ENCODE results near the gene ZDHHC4.
"Not testable (repeated sequence)": the region's sequence is repeated elsewhere in the genome, so short reads cannot be mapped to it uniquely, and the experiment has no call there.

Gene ZDHHC4

GRCh38 chr7:6576867-6577368 lies 336 bp upstream of the ZDHHC4 start:
- Histone ChIP-seq H3K27ac (ENCODE audit: insufficient read depth in 1 of 2, low read depth in 1 of 2, low read length in 2 of 2, poor library complexity in 1 of 2, severe bottlenecking in 2 of 2) (peak overlapping the region; percentile 90 to 96), H3K36me3 (ENCODE audit: control insufficient read depth in 4 of 4, insufficient read depth in 4 of 4, low read length in 3 of 4) (peaks cover 1 to 22% (median 12%) of the 10 kb centered on the region in 4 experiments), H3K4me1 (ENCODE audit: control extremely low read depth in 1 of 4, control insufficient read depth in 4 of 4, insufficient read depth in 4 of 4, low read length in 3 of 4) (peaks cover 0 to 15% (median 13%) of the 10 kb centered on the region in 4 experiments), H3K4me3 (ENCODE audit: control insufficient read depth in 1 of 7, extremely low read depth in 1 of 7, insufficient read depth in 4 of 7, low read depth in 2 of 7, low read length in 6 of 7) (peak overlapping the region; percentile 43 to 88 (median 72))
- ChIA-PET CTCF (interaction anchor here (0.9 to 10.5 kb wide), 5 partner anchors 12 to 64 kb away, joined by 3 to 93 read pairs (median 7); partner anchors contain the start of gene INTS15), POLR2A (interaction anchor here (1.1 to 1.3 kb wide), 2 partner anchors 44 to 61 kb away, joined by 4 read pairs; no protein-coding TSS in a partner anchor)
- WGBS (ENCODE audit: insufficient coverage): 0% methylated on average over 6 of the region's 14 CpGs
- not testable (repeated sequence) for H3K27me3 ChIP-seq (replicated peaks in 2 of 5; ENCODE audit: control insufficient read depth in 4 of 5, insufficient read depth in 5 of 5, low read length in 4 of 5); H3K9me3 ChIP-seq (ENCODE audit: control extremely low read depth in 1 of 5, control insufficient read depth in 4 of 5, insufficient read depth in 2 of 5, low read depth in 1 of 5, low read length in 4 of 5)
- peak; percentile 47 to 84 (median 74) for DNase-seq

- ChIA-PET CTCF (interaction anchor here (0.9 to 10.5 kb wide), 7 partner anchors 11 to 65 kb away, joined by 3 to 93 read pairs (median 4); partner anchors contain the start of gene INTS15), POLR2A (interaction anchor here (0.7 to 1.3 kb wide), 3 partner anchors 11 to 62 kb away, joined by 4 read pairs; partner anchors contain the start of gene INTS15)
- peaks cover 0 to 15% (median 13%) of the 10 kb centered on the region in 4 experiments for H3K4me1 ChIP-seq (ENCODE audit: control extremely low read depth in 1 of 4, control insufficient read depth in 4 of 4, insufficient read depth in 4 of 4, low read length in 3 of 4)
- peak overlapping the region in 4 of 7 experiments; percentile 72 to 88 (median 78) for H3K4me3 ChIP-seq (ENCODE audit: control insufficient read depth in 1 of 7, extremely low read depth in 1 of 7, insufficient read depth in 4 of 7, low read depth in 2 of 7, low read length in 6 of 7)
- no peaks in the 10 kb centered on the region for H3K9me3 ChIP-seq (ENCODE audit: control extremely low read depth in 1 of 5, control insufficient read depth in 4 of 5, insufficient read depth in 2 of 5, low read depth in 1 of 5, low read length in 4 of 5)
- WGBS (ENCODE audit: insufficient coverage): 99% methylated on average over 9 of the region's 18 CpGs
- peaks cover 13 to 35% (median 22%) of the 10 kb centered on the region in 4 experiments for H3K36me3 ChIP-seq (ENCODE audit: control insufficient read depth in 4 of 4, insufficient read depth in 4 of 4, low read length in 3 of 4)
- H3K27ac ChIP-seq (ENCODE audit: insufficient read depth in 1 of 2, low read depth in 1 of 2, low read length in 2 of 2, poor library complexity in 1 of 2, severe bottlenecking in 2 of 2): peak overlapping the region in 1 of 2 experiments; percentile 96
- H3K27me3 ChIP-seq (replicated peaks in 2 of 5; ENCODE audit: control insufficient read depth in 4 of 5, insufficient read depth in 5 of 5, low read length in 4 of 5): no peaks in the 10 kb centered on the region
- DNase-seq: no peak
Observed at GRCh38 chr7:6578114-6579084, 1.1 kb downstream of the ZDHHC4 start.

GRCh38 chr7:6579446-6579845 lies 2.2 kb downstream of the ZDHHC4 start:
- ChIA-PET POLR2A (no interaction called here), CTCF (interaction anchor here (1.3 kb wide), 1 partner anchor 11 kb away, joined by 6 read pairs; the partner anchor contains the start of gene INTS15)
- no peaks in the 10 kb centered on the region for H3K9me3 ChIP-seq (ENCODE audit: control extremely low read depth in 1 of 5, control insufficient read depth in 4 of 5, insufficient read depth in 2 of 5, low read depth in 1 of 5, low read length in 4 of 5)
- 100% methylated on average over 4 of the region's 4 CpGs for WGBS (ENCODE audit: insufficient coverage)
- H3K27ac ChIP-seq (ENCODE audit: insufficient read depth in 1 of 2, low read depth in 1 of 2, low read length in 2 of 2, poor library complexity in 1 of 2, severe bottlenecking in 2 of 2): no peak overlapping the region
- H3K27me3 ChIP-seq (replicated peaks in 2 of 5; ENCODE audit: control insufficient read depth in 4 of 5, insufficient read depth in 5 of 5, low read length in 4 of 5): no peaks in the 10 kb centered on the region
- H3K4me1 ChIP-seq (ENCODE audit: control extremely low read depth in 1 of 4, control insufficient read depth in 4 of 4, insufficient read depth in 4 of 4, low read length in 3 of 4): peaks cover 0 to 15% (median 13%) of the 10 kb centered on the region in 4 experiments
- no peak overlapping the region for H3K4me3 ChIP-seq (ENCODE audit: control insufficient read depth in 1 of 7, extremely low read depth in 1 of 7, insufficient read depth in 4 of 7, low read depth in 2 of 7, low read length in 6 of 7)
- peaks cover 14 to 38% (median 27%) of the 10 kb centered on the region in 4 experiments for H3K36me3 ChIP-seq (ENCODE audit: control insufficient read depth in 4 of 4, insufficient read depth in 4 of 4, low read length in 3 of 4)
- peak; percentile 56 to 83 (median 77) for DNase-seq

- H3K27ac ChIP-seq (ENCODE audit: insufficient read depth in 1 of 2, low read depth in 1 of 2, low read length in 2 of 2, poor library complexity in 1 of 2, severe bottlenecking in 2 of 2); H3K4me3 ChIP-seq (ENCODE audit: control insufficient read depth in 1 of 7, extremely low read depth in 1 of 7, insufficient read depth in 4 of 7, low read depth in 2 of 7, low read length in 6 of 7); H3K27me3 ChIP-seq (replicated peaks in 2 of 5; ENCODE audit: control insufficient read depth in 4 of 5, insufficient read depth in 5 of 5, low read length in 4 of 5); DNase-seq; H3K9me3 ChIP-seq (ENCODE audit: control extremely low read depth in 1 of 5, control insufficient read depth in 4 of 5, insufficient read depth in 2 of 5, low read depth in 1 of 5, low read length in 4 of 5); CTCF ChIA-PET: not testable (repeated sequence)
- Histone ChIP-seq H3K4me1 (ENCODE audit: control extremely low read depth in 1 of 4, control insufficient read depth in 4 of 4, insufficient read depth in 4 of 4, low read length in 3 of 4) (peaks cover 0 to 10% (median 9%) of the 10 kb centered on the region in 4 experiments), H3K36me3 (ENCODE audit: control insufficient read depth in 4 of 4, insufficient read depth in 4 of 4, low read length in 3 of 4) (peaks cover 17 to 62% (median 41%) of the 10 kb centered on the region in 4 experiments)
- POLR2A ChIA-PET: interaction anchor here (0.7 kb wide), 1 partner anchor 1128 kb away, joined by 3 read pairs; no protein-coding TSS in a partner anchor
- WGBS (ENCODE audit: insufficient coverage): 100% methylated on average over 4 of the region's 8 CpGs
Observed at GRCh38 chr7:6585746-6586432, 8.6 kb downstream of the ZDHHC4 start.

GRCh38 chr7:6588566-6588965 lies 11.3 kb downstream of the ZDHHC4 start:
- ChIA-PET CTCF (interaction anchor here (0.9 to 3.3 kb wide), 6 partner anchors 8 to 269 kb away, joined by 3 to 19 read pairs (median 4); partner anchors contain the start of gene ZDHHC4), POLR2A (no interaction called here)
- no peak for DNase-seq
- peaks cover 5 to 46% (median 29%) of the 10 kb centered on the region in 4 experiments for H3K36me3 ChIP-seq (ENCODE audit: control insufficient read depth in 4 of 4, insufficient read depth in 4 of 4, low read length in 3 of 4)
- no peaks in the 10 kb centered on the region for H3K27me3 ChIP-seq (replicated peaks in 2 of 5; ENCODE audit: control insufficient read depth in 4 of 5, insufficient read depth in 5 of 5, low read length in 4 of 5)
- H3K27ac ChIP-seq (ENCODE audit: insufficient read depth in 1 of 2, low read depth in 1 of 2, low read length in 2 of 2, poor library complexity in 1 of 2, severe bottlenecking in 2 of 2): no peak overlapping the region
- WGBS (ENCODE audit: insufficient coverage): 95% methylated on average over 9 of the region's 9 CpGs
- peaks cover 0 to 16% (median 11%) of the 10 kb centered on the region in 4 experiments for H3K4me1 ChIP-seq (ENCODE audit: control extremely low read depth in 1 of 4, control insufficient read depth in 4 of 4, insufficient read depth in 4 of 4, low read length in 3 of 4)
- H3K9me3 ChIP-seq (ENCODE audit: control extremely low read depth in 1 of 5, control insufficient read depth in 4 of 5, insufficient read depth in 2 of 5, low read depth in 1 of 5, low read length in 4 of 5): no peaks in the 10 kb centered on the region
- no peak overlapping the region for H3K4me3 ChIP-seq (ENCODE audit: control insufficient read depth in 1 of 7, extremely low read depth in 1 of 7, insufficient read depth in 4 of 7, low read depth in 2 of 7, low read length in 6 of 7)

- POLR2A ChIA-PET: interaction anchor here (0.6 to 1.1 kb wide), 3 partner anchors 11 to 73 kb away, joined by 3 to 4 read pairs (median 3); no protein-coding TSS in a partner anchor
- peaks cover 5 to 47% (median 33%) of the 10 kb centered on the region in 4 experiments for H3K36me3 ChIP-seq (ENCODE audit: control insufficient read depth in 4 of 4, insufficient read depth in 4 of 4, low read length in 3 of 4)
- H3K27ac ChIP-seq (ENCODE audit: insufficient read depth in 1 of 2, low read depth in 1 of 2, low read length in 2 of 2, poor library complexity in 1 of 2, severe bottlenecking in 2 of 2): peak overlapping the region in 1 of 2 experiments; percentile 47
- H3K27me3 ChIP-seq (replicated peaks in 2 of 5; ENCODE audit: control insufficient read depth in 4 of 5, insufficient read depth in 5 of 5, low read length in 4 of 5): no peaks in the 10 kb centered on the region
- CTCF ChIA-PET: interaction anchor here (1.3 to 3.3 kb wide), 7 partner anchors 9 to 73 kb away, joined by 3 to 19 read pairs (median 6); partner anchors contain the start of gene ZDHHC4
- peaks cover 0 to 16% (median 11%) of the 10 kb centered on the region in 4 experiments for H3K4me1 ChIP-seq (ENCODE audit: control extremely low read depth in 1 of 4, control insufficient read depth in 4 of 4, insufficient read depth in 4 of 4, low read length in 3 of 4)
- no peak for DNase-seq
- 54% methylated on average over 20 of the region's 22 CpGs for WGBS (ENCODE audit: insufficient coverage)
- no peaks in the 10 kb centered on the region for H3K9me3 ChIP-seq (ENCODE audit: control extremely low read depth in 1 of 5, control insufficient read depth in 4 of 5, insufficient read depth in 2 of 5, low read depth in 1 of 5, low read length in 4 of 5)
- H3K4me3 ChIP-seq (ENCODE audit: control insufficient read depth in 1 of 7, extremely low read depth in 1 of 7, insufficient read depth in 4 of 7, low read depth in 2 of 7, low read length in 6 of 7): peak overlapping the region in 4 of 7 experiments; percentile 81 to 97 (median 92)
Observed at GRCh38 chr7:6589151-6589828, 12.0 kb downstream of the ZDHHC4 start.
